T-helper 1 cell treated with Interleukin-12 subunit alpha and Interleukin-12 subunit beta and Interleukin-4 antibody, amounts not matched to agents 30 ng/mL and 1 ng/mL, for 36 hours (primary cell): ENCODE data around the gene TYR. TPM values are rescaled to one million over a fixed set of nuclear protein-coding genes. Genes with fewer than 3 reads are reported as not detected.
"Not testable (repeated sequence)": the region's sequence is repeated elsewhere in the genome, so short reads cannot be mapped to it uniquely, and the experiment has no call there.

Source experiments
- intact Hi-C: fragments of 100-400 bp; cut with micrococcal nuclease; formaldehyde crosslinking; loops from one replicate; pipeline ENCODE4 v1.15.1; 2024
- total RNA-seq: library from RNA; stranded (reverse); gene quantifications from 2 replicates; pipeline ENCODE4 v1.2.3, GENCODE V29; 2022

TYR gene
- total RNA-seq, 1 donor from 2014 or later: not detected

- intact Hi-C loops: no loop called here
Measured at GRCh38 chr11:89267660-89268302, 90.1 kb downstream of the TYR start.

DNA sequence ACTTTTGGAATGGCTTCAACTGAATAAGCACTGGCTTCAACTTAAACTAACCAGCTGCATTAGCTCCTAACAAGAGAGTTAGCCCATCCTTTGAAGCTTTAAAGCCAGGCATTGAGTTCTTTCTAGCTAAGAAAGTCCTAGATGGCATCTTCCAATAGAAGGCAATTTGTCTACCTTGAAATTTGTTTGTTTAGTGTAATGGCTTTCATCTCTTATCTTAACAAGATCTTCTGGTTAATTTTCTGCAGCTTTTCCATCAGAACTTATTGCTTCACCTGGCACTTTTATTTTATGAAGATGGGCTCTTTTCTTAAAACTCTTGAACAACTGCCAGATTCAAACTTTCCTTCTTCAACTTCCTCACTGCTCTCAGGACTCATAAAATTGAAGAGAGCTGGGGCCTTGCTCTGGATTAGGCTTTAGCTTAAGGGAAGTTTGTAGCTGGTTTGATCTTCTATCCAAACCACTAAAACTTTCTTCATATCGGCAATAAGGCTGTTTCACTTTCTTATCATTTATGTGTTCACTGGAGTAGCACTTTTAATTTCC lies 94.9 kb downstream of the TYR start:
- intact Hi-C loops: not testable (repeated sequence)

- intact Hi-C loops: not testable (repeated sequence)
Measured at GRCh38 chr11:89273220-89273619, 95.5 kb downstream of the TYR start.

- intact Hi-C loops: no loop called here
Measured at GRCh38 chr11:89275966-89276365, 98.3 kb downstream of the TYR start.

DNA sequence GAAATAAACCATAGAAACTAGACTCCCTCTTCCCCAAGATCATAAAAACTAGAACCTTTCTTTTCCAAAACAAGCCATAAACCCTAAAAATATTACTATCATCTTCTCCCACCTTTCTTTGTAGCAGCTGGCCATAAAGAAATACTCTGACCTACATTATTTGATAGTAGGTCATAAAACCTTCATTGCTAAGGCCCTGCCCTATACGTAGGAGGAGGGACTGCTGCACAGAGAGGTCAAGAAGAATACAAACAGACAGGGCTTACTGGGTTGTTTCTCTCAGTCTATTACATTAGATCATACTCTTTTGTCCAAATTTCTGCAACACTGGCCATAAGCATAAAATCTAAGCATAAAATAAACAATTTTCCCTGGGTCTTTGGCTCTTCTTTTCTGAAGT lies 101.5 kb downstream of the TYR start:
- intact Hi-C loops: no loop called here

- intact Hi-C loops: not testable (repeated sequence)
Measured at GRCh38 chr11:89281032-89281677, 103.5 kb downstream of the TYR start.

DNA sequence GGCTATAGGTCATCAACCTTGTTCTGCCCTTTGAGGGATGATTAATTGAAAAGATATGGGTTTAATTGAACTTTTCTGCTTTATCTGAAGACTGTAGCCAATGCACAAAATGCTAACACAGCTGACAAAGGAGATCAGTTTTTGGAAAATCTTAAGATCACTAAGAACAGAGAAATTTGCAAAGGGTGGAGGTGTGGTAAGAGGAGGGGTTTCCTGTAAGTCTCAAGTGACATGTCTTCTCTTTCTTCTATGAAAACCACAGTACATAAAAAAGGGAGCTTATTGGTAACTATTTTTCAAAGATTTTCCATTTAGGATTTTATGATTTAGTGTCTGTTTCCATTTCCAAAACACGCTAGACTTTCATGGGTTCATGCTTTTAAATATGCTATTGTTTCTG lies 108.9 kb downstream of the TYR start:
- intact Hi-C loops: not testable (repeated sequence)

DNA sequence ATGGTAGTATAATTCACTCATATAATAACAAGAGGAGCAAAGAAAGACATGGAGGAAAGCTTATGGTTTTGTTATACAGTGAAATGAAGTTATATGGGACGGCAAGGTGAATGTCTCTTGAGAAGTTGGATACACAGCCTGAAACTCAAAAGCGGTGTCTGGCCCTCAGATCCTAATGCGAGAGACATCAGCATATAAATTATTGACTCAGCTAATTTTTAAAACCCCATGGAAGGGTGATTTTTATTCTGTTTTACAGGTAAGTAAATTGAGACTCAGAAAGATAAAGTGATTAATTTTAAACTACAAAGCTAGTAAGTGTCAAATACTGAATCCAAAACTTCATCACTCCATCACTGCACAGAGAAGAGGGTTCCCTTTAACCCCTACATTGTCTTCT lies 110.3 kb downstream of the TYR start:
- intact Hi-C loops: not testable (repeated sequence)

- intact Hi-C loops: no loop called here
Measured at GRCh38 chr11:89293965-89294679, 116.4 kb downstream of the TYR start.

DNA sequence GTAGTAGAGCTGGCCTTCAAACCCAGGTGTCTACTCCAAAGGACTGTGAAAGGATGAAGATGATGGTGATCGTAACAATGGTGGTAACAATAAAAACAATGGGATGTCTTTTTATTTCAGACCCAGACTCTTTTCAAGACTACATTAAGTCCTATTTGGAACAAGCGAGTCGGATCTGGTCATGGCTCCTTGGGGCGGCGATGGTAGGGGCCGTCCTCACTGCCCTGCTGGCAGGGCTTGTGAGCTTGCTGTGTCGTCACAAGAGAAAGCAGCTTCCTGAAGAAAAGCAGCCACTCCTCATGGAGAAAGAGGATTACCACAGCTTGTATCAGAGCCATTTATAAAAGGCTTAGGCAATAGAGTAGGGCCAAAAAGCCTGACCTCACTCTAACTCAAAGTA lies 117.3 kb downstream of the TYR start:
- intact Hi-C loops: not testable (repeated sequence)

DNA sequence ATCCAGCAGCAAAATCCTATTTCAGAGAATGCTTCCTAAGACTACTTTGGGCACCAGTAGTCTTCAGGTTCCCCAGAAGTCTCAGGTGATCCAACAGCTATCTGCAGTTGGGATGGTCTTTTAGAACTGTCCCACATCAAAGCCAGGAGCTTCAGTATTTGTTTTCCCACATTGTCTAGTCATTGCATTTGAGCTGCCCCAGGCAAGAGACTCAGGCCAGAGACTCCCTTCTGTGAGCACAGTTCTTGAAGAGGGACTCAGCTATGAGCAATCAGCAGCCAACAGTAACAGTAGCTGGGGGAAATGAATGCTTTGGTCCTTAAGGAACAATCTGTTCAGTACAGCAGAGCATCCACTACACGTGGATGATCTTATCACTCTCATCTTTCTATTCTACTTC lies 125.4 kb downstream of the TYR start:
- intact Hi-C loops: not testable (repeated sequence)

GRCh38 chr11:89308272-89308671 lies 130.6 kb downstream of the TYR start:
- intact Hi-C loops: not testable (repeated sequence)

DNA sequence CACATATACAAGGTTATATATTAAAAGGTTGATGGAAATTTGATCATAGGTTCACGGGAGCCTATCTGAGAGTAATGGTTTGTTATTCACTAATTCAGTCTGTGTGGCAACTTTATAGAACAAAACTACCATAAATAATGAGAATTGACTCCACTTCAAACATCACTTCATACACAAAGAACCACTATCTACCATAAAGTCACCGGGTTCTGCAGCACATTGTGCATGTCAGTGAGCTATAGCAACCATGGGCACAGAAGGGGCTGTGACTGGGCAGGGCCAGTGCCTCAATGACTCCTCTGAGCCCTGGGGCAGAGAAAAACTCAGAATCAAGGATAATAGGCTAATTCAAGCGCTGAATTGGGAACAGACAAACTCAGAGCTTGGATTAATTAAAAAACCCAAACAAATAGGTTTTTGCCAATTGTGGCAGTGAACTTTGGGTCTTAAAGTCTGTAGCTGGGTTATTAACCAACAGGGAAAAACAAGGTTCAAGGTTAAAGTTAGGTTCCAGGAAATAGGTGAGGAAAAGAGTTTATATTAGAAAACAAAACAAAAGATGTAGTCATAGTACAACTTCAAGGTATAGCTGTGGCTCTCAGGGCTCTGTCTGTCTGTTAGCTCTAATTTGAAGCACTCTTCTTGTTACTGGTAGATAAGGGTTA lies 131.8 kb downstream of the TYR start:
- intact Hi-C loops: not testable (repeated sequence)

- intact Hi-C loops: not testable (repeated sequence)
Measured at GRCh38 chr11:89310607-89311006, 132.9 kb downstream of the TYR start.

DNA sequence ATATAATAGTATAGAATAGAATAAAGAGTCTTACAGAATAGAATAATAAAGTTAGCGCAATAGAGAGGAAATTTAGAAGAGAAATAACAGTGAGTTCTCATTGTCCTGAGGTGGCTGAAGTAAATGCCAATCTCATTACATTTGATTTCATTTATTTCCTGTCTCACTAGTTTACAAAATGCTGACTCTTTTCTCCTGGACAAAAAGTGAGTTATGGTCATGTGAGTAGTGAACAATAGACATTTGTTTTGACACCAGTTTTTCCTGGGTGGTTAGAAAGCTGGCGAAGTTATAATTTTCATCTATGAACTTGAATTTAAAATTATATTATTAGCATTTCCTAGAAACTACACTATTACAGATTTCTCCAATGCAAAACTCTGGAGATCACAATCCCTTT lies 143.7 kb downstream of the TYR start:
- intact Hi-C loops: no loop called here

DNA sequence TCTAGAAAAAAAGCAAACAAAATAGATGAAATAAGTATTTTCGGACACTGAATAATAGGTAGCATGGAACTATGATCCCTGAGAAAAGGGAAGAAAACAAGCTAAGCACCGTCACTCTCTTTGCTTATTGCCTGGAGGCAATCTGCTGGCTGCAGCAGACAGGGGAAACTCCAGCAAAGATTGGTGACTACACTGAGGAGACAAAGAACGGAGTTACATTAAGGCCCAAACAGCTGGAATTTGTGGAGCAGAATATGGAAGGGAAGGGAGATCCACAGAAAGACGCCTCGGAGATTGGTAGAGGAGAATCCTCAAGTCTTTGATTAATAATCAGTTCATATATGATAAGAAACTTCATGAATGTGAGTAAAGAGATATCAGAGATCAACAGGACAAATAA lies 150.2 kb downstream of the TYR start:
- intact Hi-C loops: no loop called here

DNA sequence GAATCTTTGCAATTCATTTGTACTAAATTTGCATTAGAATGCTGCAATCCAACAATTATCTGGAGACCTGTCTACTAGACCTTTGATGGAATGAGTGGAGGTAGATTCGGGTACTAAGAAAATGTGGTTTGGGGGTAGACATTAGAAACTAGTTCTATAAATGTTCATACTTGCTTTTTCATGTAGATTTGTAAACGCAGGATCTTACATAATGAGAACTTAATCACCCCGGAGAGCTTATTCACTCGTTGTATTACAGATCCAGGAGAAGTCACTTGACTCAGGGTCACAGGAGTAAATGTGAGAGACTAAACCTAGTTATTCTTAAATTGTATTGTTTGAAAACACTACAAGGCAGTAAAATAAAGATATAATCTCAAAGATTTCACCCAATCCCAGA lies 154.3 kb downstream of the TYR start:
- intact Hi-C loops: not testable (repeated sequence)

DNA sequence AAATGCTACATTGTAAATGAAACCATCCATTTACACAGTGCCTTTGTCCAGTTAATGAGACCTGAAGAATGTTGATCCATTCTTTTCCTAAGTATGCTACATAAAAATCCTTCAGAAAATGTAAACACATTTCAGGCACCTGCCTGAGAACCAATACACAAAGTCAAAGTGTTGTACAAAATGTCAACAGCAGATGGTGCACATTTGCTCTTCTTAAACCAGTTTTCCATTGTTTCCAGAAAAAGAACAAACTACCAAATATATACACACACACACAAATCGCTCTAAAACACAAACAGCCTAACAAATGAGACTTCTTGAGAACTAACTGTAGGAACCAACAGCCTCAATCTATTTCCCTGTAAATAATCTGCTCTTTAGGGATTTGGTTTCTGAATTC lies 156.0 kb downstream of the TYR start:
- intact Hi-C loops: not testable (repeated sequence)

GRCh38 chr11:89337100-89337650 lies 159.5 kb downstream of the TYR start:
- intact Hi-C loops: not testable (repeated sequence)

- intact Hi-C loops: not testable (repeated sequence)
Measured at GRCh38 chr11:89338073-89338472, 160.4 kb downstream of the TYR start.

DNA sequence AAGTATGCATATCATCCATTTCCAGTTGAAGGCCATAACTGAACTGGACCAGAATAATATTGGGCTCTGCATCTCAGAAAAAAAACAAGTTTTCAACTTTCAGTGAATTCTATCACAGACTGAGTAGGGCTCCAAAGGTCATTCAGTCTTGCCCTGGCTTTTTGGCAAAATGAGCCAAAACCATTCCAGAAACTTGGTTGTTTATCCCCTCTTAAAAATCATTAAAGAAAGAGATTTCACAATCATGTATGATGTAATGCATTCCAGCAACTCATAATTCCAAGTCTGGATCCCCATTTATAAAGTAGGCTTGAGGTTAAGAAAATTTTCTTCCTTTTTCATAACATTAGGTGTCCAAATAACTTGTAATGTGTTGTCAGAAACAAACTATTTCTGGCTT lies 162.8 kb downstream of the TYR start:
- intact Hi-C loops: not testable (repeated sequence)
